Activated T-helper 2 cell treated with anti-CD3 and anti-CD28 coated beads, Interferon-gamma antibody, Interleukin-2, Interleukin-4, amounts not matched to agents 10 μg/mL and 5 μg/mL and 100 μg/mL, durations not matched to agents 14 hours and 24 hours and 36 hours (primary cell): Measurements from ENCODE around the gene ZFP36L2. TPM values are rescaled to one million over a fixed set of nuclear protein-coding genes. Genes with fewer than 3 reads are reported as not detected.

Source experiments
- DNase-seq: peaks from one replicate; pipeline ENCODE4 v3.0.0; 2021; ENCODE audit warnings: low spot score
- H3K27ac Mint-ChIP-seq: one replicate; pipeline ENCODE4 v1.8.0; 2021; ENCODE audit warnings: mixed read lengths
- H3K27me3 Mint-ChIP-seq: one replicate; pipeline ENCODE4 v1.8.0; 2021; ENCODE audit warnings: low read depth, mixed read lengths
- H3K36me3 Mint-ChIP-seq: one replicate; pipeline ENCODE4 v1.8.0; 2021; ENCODE audit warnings: low read depth, mixed read lengths
- H3K4me1 Mint-ChIP-seq: one replicate; pipeline ENCODE4 v1.8.0; 2021; ENCODE audit warnings: low read depth, mixed read lengths
- H3K4me3 Mint-ChIP-seq: one replicate; pipeline ENCODE4 v1.8.0; 2021; ENCODE audit warnings: low read depth, mild to moderate bottlenecking, moderate library complexity, mixed read lengths
- H3K9me3 Mint-ChIP-seq: one replicate; pipeline ENCODE4 v1.8.0; 2021; ENCODE audit warnings: mixed read lengths
- intact Hi-C: fragments of 100-400 bp; cut with micrococcal nuclease; formaldehyde crosslinking; loops from one replicate; pipeline ENCODE4 v1.15.1; 2023
- total RNA-seq: library from RNA; stranded (reverse); gene quantifications from 2 replicates; pipeline ENCODE4 v1.2.3, GENCODE V29; 2022

The ZFP36L2 gene
- total RNA-seq, 1 donor from 2014 or later: 114 TPM

GRCh38 chr2:43209204-43209717 is 17.1 kb downstream of the ZFP36L2 start:
- H3K36me3 Mint-ChIP-seq: no peaks in the 10 kb centered on the region
- DNase-seq: no peak
- intact Hi-C loops: no loop called here
- peaks cover 20% of the 10 kb centered on the region for H3K4me1 Mint-ChIP-seq
- no peak overlapping the region for H3K4me3 Mint-ChIP-seq
- H3K27ac Mint-ChIP-seq: no peak overlapping the region
- no peaks in the 10 kb centered on the region for H3K27me3 Mint-ChIP-seq
- no peaks in the 10 kb centered on the region for H3K9me3 Mint-ChIP-seq

GRCh38 chr2:43207553-43208300 is 18.7 kb downstream of the ZFP36L2 start:
- Mint-ChIP-seq H3K9me3 (no peaks in the 10 kb centered on the region), H3K27me3 (no peaks in the 10 kb centered on the region), H3K27ac (no peak overlapping the region), H3K4me1 (peaks cover 18% of the 10 kb centered on the region), H3K36me3 (no peaks in the 10 kb centered on the region), H3K4me3 (no peak overlapping the region)
- no peak for DNase-seq
- intact Hi-C loops: no loop called here

DNA sequence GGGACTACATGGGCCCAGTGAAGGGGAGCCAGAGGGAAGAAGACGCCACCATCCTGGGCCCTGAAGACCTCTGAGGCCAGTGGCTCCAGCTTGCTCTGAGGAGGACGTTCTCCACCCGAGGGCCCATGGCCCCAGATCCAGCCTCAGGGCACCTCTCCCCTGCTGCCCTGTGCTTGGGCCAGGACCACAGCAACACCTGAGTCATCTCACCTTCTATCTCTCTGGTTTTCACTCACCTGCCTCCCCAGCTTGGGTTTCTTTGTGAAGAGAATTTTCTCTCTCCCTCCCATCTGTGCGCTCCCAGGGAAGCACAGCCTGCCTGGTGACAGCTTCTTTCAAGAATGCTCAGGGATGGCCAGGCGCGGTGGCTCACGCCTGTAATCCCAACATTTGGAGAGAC is 19.8 kb downstream of the ZFP36L2 start:
- Mint-ChIP-seq H3K4me3 (no peak overlapping the region), H3K9me3 (no peaks in the 10 kb centered on the region), H3K27me3 (no peaks in the 10 kb centered on the region), H3K27ac (no peak overlapping the region), H3K4me1 (peaks cover 17% of the 10 kb centered on the region), H3K36me3 (no peaks in the 10 kb centered on the region)
- no peak for DNase-seq
- intact Hi-C loops: no loop called here

- no peaks in the 10 kb centered on the region for H3K27me3 Mint-ChIP-seq
- DNase-seq: no peak
- H3K4me3 Mint-ChIP-seq: no peak overlapping the region
- H3K36me3 Mint-ChIP-seq: no peaks in the 10 kb centered on the region
- H3K27ac Mint-ChIP-seq: no peak overlapping the region
- H3K9me3 Mint-ChIP-seq: no peaks in the 10 kb centered on the region
- peaks cover 13% of the 10 kb centered on the region for H3K4me1 Mint-ChIP-seq
- intact Hi-C loops: no loop called here
These were observed 23.0 kb downstream of the ZFP36L2 start for GRCh38 chr2:43203373-43203772.

GRCh38 chr2:43202289-43202688 is 24.1 kb downstream of the ZFP36L2 start:
- Mint-ChIP-seq H3K36me3 (no peaks in the 10 kb centered on the region), H3K27me3 (no peaks in the 10 kb centered on the region), H3K9me3 (no peaks in the 10 kb centered on the region), H3K27ac (no peak overlapping the region), H3K4me1 (peaks cover 13% of the 10 kb centered on the region), H3K4me3 (no peak overlapping the region)
- no peak for DNase-seq
- intact Hi-C loops: no loop called here

- no peak overlapping the region for H3K27ac Mint-ChIP-seq
- H3K4me3 Mint-ChIP-seq: no peak overlapping the region
- peaks cover 19% of the 10 kb centered on the region for H3K4me1 Mint-ChIP-seq
- no peaks in the 10 kb centered on the region for H3K36me3 Mint-ChIP-seq
- no peaks in the 10 kb centered on the region for H3K9me3 Mint-ChIP-seq
- H3K27me3 Mint-ChIP-seq: no peaks in the 10 kb centered on the region
- intact Hi-C loops: no loop called here
- DNase-seq: no peak
These were observed 24.9 kb downstream of the ZFP36L2 start for GRCh38 chr2:43201497-43201896.

GRCh38 chr2:43201016-43201415 is 25.4 kb downstream of the ZFP36L2 start:
- Mint-ChIP-seq H3K4me1 (peaks cover 20% of the 10 kb centered on the region), H3K36me3 (no peaks in the 10 kb centered on the region), H3K27ac (no peak overlapping the region), H3K27me3 (no peaks in the 10 kb centered on the region), H3K4me3 (no peak overlapping the region), H3K9me3 (no peaks in the 10 kb centered on the region)
- no peak for DNase-seq
- intact Hi-C loops: no loop called here

DNA sequence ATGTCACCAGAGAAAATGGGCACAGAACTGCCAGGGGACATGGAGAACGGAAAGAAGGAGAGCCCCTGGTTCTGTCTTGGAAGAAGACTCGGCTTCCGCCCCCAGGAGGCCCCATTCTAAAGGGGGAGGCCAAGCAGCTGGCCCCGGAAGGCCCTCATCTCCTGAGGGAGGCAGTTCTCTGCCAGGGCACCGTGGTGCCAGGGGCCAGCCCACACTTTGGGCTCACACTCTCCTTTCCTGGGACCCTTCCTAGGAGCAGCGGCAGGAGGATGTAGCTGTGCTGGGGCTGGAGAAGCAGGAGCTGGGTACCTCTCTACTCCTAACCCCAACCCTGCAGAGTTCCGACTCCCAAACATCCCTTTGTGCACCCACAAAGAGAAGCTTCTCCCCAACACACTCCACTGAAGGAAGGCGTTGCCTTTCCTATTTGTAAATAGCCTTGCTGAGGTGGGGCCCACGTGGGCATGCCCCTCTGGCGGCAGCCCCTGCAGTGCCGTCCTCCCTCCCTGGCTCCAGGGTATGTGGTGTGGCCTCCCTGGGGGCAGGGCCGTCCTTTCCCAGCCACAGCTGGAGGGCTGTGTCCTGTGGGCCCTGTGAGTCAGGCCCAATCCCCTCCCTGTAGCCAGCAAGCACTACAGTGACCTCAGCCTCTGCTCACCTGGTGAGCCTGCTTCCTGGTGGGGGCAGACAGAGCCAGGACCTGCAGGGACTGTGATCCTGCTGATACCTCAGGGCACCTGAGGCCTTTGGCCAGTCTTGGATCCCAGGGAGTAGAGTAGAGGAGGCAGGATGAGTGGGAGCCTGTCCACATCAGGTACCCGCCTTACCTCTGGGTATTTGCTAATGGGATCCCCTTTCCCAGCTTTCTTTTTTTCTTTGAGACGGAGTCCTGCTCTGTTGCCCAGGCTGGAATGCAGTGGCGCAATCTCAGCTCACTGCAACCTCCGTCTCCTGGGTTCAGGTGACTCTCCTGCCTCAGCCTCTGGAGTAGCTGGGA is 26.6 kb downstream of the ZFP36L2 start:
- no peak for DNase-seq
- no peak overlapping the region for H3K4me3 Mint-ChIP-seq
- H3K27ac Mint-ChIP-seq: no peak overlapping the region
- H3K27me3 Mint-ChIP-seq: no peaks in the 10 kb centered on the region
- peaks cover 27% of the 10 kb centered on the region for H3K4me1 Mint-ChIP-seq
- no peaks in the 10 kb centered on the region for H3K9me3 Mint-ChIP-seq
- no peaks in the 10 kb centered on the region for H3K36me3 Mint-ChIP-seq
- intact Hi-C loops: no loop called here

DNA sequence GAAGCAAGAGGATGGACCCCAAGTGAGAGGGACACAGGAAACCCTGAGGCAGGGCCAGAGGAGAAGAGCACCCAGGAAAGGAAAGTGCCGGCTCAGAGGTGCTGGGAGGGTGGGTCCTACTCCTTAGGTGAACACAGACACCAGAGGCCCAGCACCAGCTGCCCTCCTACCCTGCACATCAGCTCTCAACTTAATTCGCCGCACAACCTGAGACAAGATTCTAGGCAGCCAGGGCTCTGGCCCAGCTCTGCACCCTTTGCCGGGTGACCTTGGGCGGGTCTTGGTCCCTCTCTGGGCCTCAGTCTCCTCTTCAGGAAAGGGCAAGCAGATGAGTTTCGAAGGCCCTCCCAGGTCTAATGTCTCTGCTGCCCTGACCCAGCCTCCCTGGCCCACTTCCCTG is 28.1 kb downstream of the ZFP36L2 start:
- intact Hi-C loops: no loop called here
- no peaks in the 10 kb centered on the region for H3K27me3 Mint-ChIP-seq
- DNase-seq: no peak
- H3K4me3 Mint-ChIP-seq: no peak overlapping the region
- H3K9me3 Mint-ChIP-seq: no peaks in the 10 kb centered on the region
- H3K4me1 Mint-ChIP-seq: peaks cover 43% of the 10 kb centered on the region
- no peaks in the 10 kb centered on the region for H3K36me3 Mint-ChIP-seq
- H3K27ac Mint-ChIP-seq: no peak overlapping the region

- Mint-ChIP-seq H3K27ac (peak overlapping the region; percentile 83), H3K9me3 (no peaks in the 10 kb centered on the region), H3K4me1 (peaks cover 46% of the 10 kb centered on the region), H3K27me3 (no peaks in the 10 kb centered on the region), H3K4me3 (no peak overlapping the region), H3K36me3 (no peaks in the 10 kb centered on the region)
- DNase-seq: no peak
- intact Hi-C loops: no loop called here
These were observed 28.9 kb downstream of the ZFP36L2 start for GRCh38 chr2:43197588-43197896.

- H3K36me3 Mint-ChIP-seq: no peaks in the 10 kb centered on the region
- H3K27me3 Mint-ChIP-seq: no peaks in the 10 kb centered on the region
- peak overlapping the region; percentile 90 for H3K27ac Mint-ChIP-seq
- no peaks in the 10 kb centered on the region for H3K9me3 Mint-ChIP-seq
- H3K4me3 Mint-ChIP-seq: peak overlapping the region; percentile 53
- intact Hi-C loops: no loop called here
- peaks cover 44% of the 10 kb centered on the region for H3K4me1 Mint-ChIP-seq
- DNase-seq: no peak
These were observed 29.4 kb downstream of the ZFP36L2 start for GRCh38 chr2:43196768-43197587.

- Mint-ChIP-seq H3K4me3 (peak overlapping the region; percentile 58), H3K4me1 (peaks cover 41% of the 10 kb centered on the region), H3K27ac (peak overlapping the region; percentile 86), H3K9me3 (no peaks in the 10 kb centered on the region), H3K27me3 (no peaks in the 10 kb centered on the region), H3K36me3 (no peaks in the 10 kb centered on the region)
- no peak for DNase-seq
- intact Hi-C loops: loop anchor here (2.0 kb wide), 1 partner anchor 25 kb away; no protein-coding TSS in a partner anchor
These were observed 32.1 kb downstream of the ZFP36L2 start for GRCh38 chr2:43194121-43194869.
